Measurements from ENCODE around the gene CEP83. TPM values are rescaled to one million over a fixed set of nuclear protein-coding genes. Genes with fewer than 3 reads are reported as not detected.

CEP83 gene
- total and polyA plus RNA-seq, 9 of the 15 experiments (the other 6 are each of a cell fraction or from before 2014, with no cell fraction given): 5.3 to 40.5 (median 31.3) TPM

- no peak for TF ChIP-seq ZNF830 (CRISPR knock-in tag; IDR thresholded peaks at IDR 0.05)
- TF ChIP-seq KDM1A (IDR thresholded peaks at IDR 0.05): no peak
- TF ChIP-seq MYBL2 (IDR thresholded peaks at IDR 0.05; ENCODE audit: low read depth): no peak
- TF ChIP-seq MYBL2 (CRISPR knock-in tag; IDR thresholded peaks at IDR 0.05; ENCODE audit: borderline replicate concordance): no peak
- TF ChIP-seq OTX1 (CRISPR knock-in tag; IDR thresholded peaks at IDR 0.05): no peak
- no peak for TF ChIP-seq SIN3A (IDR thresholded peaks at IDR 0.05; ENCODE audit: borderline replicate concordance in 2 of 2, control insufficient read depth in 1 of 2, low read depth in 2 of 2, low read length in 2 of 2)
- TF ChIP-seq ARID1B (IDR thresholded peaks at IDR 0.05): no peak
- no peak for TF ChIP-seq CGGBP1 (CRISPR knock-in tag; IDR thresholded peaks at IDR 0.05)
Measured at GRCh38 chr12:94429633-94430032, 30.0 kb downstream of the CEP83 start (continued).

DNA sequence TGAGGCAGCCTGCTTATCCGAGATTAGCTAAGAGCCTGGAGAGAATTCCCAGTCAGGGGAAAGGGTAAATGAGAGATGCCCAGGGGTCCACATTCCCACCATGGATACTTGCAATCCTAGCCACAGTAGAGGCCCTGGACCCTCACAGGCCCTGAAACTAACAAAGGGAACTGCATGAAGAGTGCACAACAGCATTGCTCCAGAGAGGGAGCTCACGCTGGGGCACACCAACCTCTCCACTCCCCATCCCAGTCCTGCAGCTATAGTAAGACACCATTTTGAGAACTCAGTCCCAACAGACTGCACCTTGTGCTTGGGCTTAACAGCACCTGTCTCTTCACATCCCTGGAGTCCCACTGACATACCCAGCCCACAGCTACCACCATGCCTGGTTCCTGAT lies 30.5 kb downstream of the CEP83 start:
- intact Hi-C loops (cut with micrococcal nuclease) (no loop called here), in situ Hi-C loops (cut with MboI) (no loop called here)
- Histone ChIP-seq H3K9me1 (ENCODE audit: control insufficient read depth, insufficient read depth, low read length) (no peaks in the 10 kb centered on the region), H3K4me3 (no peak overlapping the region), H3K4me2 (ENCODE audit: insufficient read depth, low read length) (no peak overlapping the region), H3K27me3 (ENCODE audit: control insufficient read depth in 2 of 2, insufficient read depth in 2 of 2, low read length in 2 of 2) (no peaks in the 10 kb centered on the region), H4K20me1 (replicated peaks; ENCODE audit: control insufficient read depth, insufficient read depth, low read length) (no peaks in the 10 kb centered on the region), H3K79me2 (ENCODE audit: control insufficient read depth, insufficient read depth, low read length) (peaks cover 35% of the 10 kb centered on the region; the same call in 2 of the 3 replicates), H3K9me3 (replicated peaks; ENCODE audit: control insufficient read depth, insufficient read depth, low read depth, low read length) (peaks cover 17% of the 10 kb centered on the region), H3K27ac (ENCODE audit: extremely low read depth, low read depth, low read length) (no peak overlapping the region), H2AFZ (ENCODE audit: low read depth, low read length) (no peak overlapping the region), H3K9ac (ENCODE audit: insufficient read depth in 1 of 2, low read depth in 2 of 2, low read length in 2 of 2) (no peak overlapping the region), H3K4me1 (replicated peaks in 1 of 2; ENCODE audit: control insufficient read depth in 2 of 2, insufficient read depth in 2 of 2, low read length in 2 of 2) (no peaks in the 10 kb centered on the region), H3K36me3 (ENCODE audit: control insufficient read depth, insufficient read depth, low read length) (peaks cover 11% of the 10 kb centered on the region; the same call in 2 of the 3 replicates)
- ChIA-PET POLR2A (no interaction called here), CTCF (ENCODE audit: low intra/inter-chr PET ratio) (no interaction called here)
- 94% methylated on average over 2 of the region's 2 CpGs for WGBS (ENCODE audit: insufficient coverage, low coverage, missing lambda C conversion rate)
- no TSS peak for BruUV-seq (replicated peaks)
- ATAC-seq: no peak
- FAIRE-seq: no peak
- DNase-seq (ENCODE audit: extremely low read depth in 1 of 4, low spot score in 3 of 4): no peak
- TF ChIP-seq ELF1 (tag; IDR thresholded peaks at IDR 0.05) (no peak), SRF (CRISPR knock-in tag; IDR thresholded peaks at IDR 0.05) (no peak), NUFIP1 (IDR thresholded peaks at IDR 0.05; ENCODE audit: partially characterized antibody) (no peak), C11orf30 (IDR thresholded peaks at IDR 0.05; ENCODE audit: low read depth) (no peak), HDAC6 (IDR thresholded peaks at IDR 0.05; ENCODE audit: low read depth, low read length) (no peak), ZNF75A (CRISPR knock-in tag; IDR thresholded peaks at IDR 0.05) (no peak), MED1 (CRISPR knock-in tag; IDR thresholded peaks at IDR 0.05; ENCODE audit: borderline replicate concordance) (no peak), SIN3B (IDR thresholded peaks at IDR 0.05; ENCODE audit: low read depth) (no peak), EWSR1 (IDR thresholded peaks at IDR 0.05; ENCODE audit: borderline replicate concordance, low read depth, partially characterized antibody) (no peak), ZNF655 (CRISPR knock-in tag; IDR thresholded peaks at IDR 0.05) (no peak), ZSCAN32 (CRISPR knock-in tag; IDR thresholded peaks at IDR 0.05) (no peak), SIX5 (IDR thresholded peaks at IDR 0.05; ENCODE audit: borderline replicate concordance in 1 of 2, insufficient read depth in 1 of 2, low read depth in 1 of 2, low read length in 2 of 2) (no peak), ZFP36 (IDR thresholded peaks at IDR 0.05; ENCODE audit: low read depth, low read length, partially characterized antibody) (no peak)
- TF ChIP-seq, protein P1, sequence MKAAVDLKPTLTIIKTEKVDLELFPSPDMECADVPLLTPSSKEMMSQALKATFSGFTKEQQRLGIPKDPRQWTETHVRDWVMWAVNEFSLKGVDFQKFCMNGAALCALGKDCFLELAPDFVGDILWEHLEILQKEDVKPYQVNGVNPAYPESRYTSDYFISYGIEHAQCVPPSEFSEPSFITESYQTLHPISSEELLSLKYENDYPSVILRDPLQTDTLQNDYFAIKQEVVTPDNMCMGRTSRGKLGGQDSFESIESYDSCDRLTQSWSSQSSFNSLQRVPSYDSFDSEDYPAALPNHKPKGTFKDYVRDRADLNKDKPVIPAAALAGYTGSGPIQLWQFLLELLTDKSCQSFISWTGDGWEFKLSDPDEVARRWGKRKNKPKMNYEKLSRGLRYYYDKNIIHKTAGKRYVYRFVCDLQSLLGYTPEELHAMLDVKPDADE (conservative IDR thresholded peaks at IDR 0.05; ENCODE audit: control insufficient read depth, low read depth, low read length): no peak

Measured in K562 (cell line).